SH-SY5Y (cell line): ENCODE results near the gene MYCT1.

Experiments used
- GATA2 ChIP-seq: IDR thresholded peaks from 2 replicates; pipeline ENCODE4 v1.6.1; 2011; ENCODE audit warnings: mild to moderate bottlenecking, low read depth, low read length
- GATA3 ChIP-seq: IDR thresholded peaks from 2 replicates; pipeline ENCODE4 v1.6.1; 2011; ENCODE audit warnings: low read depth, mild to moderate bottlenecking, low read length, moderate library complexity

DNA sequence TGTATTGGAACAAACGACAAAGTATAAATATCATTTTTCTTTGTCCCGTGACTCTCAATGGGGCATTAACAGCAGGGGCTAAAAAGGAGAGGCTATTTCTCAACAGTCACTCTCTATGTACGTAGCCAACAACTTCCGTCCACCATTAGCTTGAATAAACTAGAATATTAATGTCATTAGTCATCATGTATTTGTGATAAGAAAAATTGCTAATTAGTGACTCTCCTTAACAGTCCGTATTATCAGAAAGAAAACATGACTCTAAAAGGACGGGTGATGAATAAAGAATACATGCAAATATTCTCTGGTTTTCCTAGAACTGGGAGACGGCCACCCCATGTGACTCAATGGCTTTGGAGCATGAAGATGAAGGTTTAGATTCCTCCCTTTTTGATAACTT, 71.5 kb downstream of the MYCT1 start:
- no peak for TF ChIP-seq GATA2
- TF ChIP-seq GATA3: no peak
